ENCODE data around the gene CD8B.

Gene CD8B

GRCh38 chr2:86794861-86795260 lies 66.8 kb downstream of the CD8B start:
- no peak for DNase-seq (ENCODE audit: low spot score)

DNA sequence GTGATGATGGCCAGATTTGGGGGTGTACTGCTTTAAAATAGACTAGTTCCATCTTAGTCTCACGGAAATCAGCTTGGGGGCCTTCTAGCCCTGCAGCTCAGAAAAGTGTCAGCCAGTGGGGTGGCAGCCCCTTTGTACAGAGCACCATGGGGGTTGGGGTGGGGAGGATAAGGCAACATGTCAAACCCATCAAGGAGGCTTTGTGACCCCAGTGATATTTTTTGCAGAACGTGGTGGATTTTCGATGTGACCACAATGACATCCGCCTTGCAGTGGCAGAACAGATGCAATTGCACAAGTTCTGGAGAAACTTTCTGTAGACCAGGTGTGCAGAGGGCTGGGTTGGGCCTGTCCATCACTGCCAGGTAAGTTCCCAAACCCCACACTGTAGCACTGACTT lies 67.9 kb downstream of the CD8B start:
- no peak for DNase-seq (ENCODE audit: low spot score)

- no peak for DNase-seq (ENCODE audit: low spot score)
Measured at GRCh38 chr2:86791573-86791972, 70.1 kb downstream of the CD8B start.

- DNase-seq (ENCODE audit: low spot score): peak; percentile 66
Measured at GRCh38 chr2:86790676-86791572, 70.8 kb downstream of the CD8B start, which contains the start of gene CD8A. Gene CD8A (minus strand): TSS chr2:86790913. CDS start chr2:86790825, 88 bp downstream.

DNA sequence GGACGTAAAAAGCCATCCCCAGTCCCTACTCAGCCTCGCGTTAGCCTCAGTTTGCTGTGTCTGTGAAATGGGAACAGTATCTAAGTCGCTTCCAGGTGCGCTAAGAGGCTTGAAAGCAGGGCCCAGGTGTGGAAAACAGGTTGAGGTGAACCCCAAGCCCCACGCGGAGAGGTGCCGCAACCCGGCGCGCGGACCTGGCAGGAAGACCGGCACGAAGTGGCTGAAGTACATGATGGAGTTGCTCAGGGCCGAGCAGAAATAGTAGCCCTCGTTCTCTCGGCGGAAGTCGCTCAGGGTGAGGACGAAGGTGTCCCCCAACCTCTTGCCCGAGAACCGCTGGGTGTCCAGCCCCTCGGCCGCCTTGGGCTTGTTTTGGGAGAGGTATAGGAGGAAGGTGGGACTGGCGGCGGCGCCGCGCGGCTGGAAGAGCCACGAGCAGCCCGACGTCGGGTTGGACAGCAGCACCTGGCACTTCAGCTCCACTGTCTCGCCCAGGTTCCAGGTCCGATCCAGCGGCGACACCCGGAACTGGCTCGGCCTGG lies 71.5 kb downstream of the CD8B start:
- DNase-seq (ENCODE audit: low spot score): no peak

GRCh38 chr2:86789687-86790133 lies 72.0 kb downstream of the CD8B start:
- DNase-seq (ENCODE audit: low spot score): no peak

GRCh38 chr2:86788881-86789686 lies 72.6 kb downstream of the CD8B start:
- peak; percentile 45 for DNase-seq (ENCODE audit: low spot score)

- DNase-seq (ENCODE audit: low spot score): no peak
Measured at GRCh38 chr2:86788165-86788564, 73.5 kb downstream of the CD8B start.

DNA sequence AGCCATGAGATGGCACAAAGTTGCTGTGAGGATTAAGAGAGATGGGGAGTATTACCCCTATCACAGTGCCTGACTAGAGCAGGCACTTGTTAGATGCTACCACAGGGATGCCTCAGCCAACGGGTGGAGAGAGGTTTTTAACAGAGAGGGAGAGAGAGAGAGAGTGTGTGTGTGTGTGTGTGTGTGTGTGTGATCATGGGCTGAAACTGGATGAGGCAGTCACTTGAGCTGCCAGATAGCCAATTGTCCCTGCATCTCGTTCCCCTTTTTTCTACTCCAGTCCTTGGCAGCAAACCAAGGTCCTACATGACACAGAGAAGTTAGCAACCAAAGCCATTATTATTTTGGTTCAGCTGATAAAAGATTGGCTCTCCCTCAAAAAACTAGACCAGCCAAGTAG lies 74.0 kb downstream of the CD8B start:
- DNase-seq (ENCODE audit: low spot score): no peak

DNA sequence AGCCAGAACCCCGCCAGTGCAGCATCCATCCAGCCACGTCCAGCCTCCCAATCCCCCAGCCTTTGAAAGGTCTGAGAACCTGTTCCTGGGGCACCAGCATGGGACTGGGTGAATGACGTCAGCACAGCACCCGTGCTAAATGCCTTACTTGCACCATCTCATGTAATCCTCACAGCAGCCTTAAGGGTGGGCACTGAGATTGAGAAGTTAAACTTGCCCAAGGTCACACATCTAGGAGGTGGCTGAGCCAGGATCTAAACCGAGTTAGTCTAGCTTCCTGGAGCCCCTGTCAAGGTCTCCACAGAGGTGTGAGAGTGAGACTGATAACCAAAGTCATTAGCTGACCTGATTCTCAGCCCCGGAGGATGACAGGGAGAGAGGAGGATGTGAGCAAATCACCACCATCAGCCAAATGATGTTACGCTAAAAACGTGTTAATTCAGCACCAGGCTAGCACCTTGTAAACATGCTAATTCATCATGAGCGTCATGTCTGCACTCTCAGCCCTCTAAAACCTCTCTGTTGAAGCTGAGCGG lies 75.6 kb downstream of the CD8B start:
- no peak for DNase-seq (ENCODE audit: low spot score)

DNA sequence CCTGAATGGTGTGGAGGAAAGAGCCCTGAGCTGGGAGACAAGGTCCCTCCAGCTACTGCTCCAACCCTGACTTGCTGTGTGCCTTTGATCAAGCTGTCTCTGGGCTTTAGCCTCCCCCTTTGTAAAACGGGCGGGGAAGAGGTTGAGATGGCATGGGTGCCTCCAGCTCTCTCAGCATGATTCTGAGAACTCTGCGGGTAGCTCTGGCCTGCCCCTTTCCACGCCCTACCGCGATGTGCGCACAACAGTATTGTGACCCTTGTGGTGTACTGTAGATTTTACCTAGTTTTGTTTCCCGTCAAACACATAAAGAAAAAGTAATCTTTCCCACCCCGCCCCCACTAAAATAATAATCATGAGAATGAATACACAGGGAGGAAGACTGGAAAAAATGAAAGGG lies 76.2 kb downstream of the CD8B start:
- DNase-seq (ENCODE audit: low spot score): no peak

DNA sequence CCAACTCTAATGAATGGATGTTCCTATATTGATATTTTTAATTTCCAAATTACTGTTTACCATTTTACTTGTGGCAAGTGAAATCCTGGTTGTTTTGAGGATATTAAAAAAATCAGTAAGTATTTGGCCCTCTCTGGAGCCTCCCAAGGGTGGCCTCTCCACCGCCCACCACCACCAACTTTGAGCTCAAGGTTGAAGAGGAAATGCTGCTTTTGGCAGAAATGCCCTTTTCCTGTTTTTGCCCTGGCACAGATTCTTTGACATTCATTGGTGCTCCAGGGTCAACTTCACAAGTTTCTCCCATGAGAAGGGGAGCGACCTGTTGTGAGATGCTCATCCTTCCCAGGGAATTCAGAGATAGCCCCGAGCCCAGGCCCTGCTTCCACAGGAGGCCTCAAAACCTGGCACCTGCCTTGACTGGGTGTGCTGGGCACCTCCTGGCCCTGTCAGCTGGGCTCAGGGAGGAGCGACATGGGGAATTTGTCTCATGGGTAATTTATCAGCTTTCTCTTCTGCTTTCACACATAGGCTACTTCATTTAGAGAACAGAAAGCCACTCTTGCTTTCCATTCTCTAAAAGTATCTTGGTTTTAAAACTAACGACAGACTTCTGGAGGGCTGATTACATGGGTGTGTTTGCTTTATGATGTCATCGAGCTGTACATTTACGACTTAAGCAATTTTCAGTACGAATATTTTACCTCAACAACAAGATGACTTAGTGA lies 77.9 kb downstream of the CD8B start:
- DNase-seq (ENCODE audit: low spot score): no peak

DNA sequence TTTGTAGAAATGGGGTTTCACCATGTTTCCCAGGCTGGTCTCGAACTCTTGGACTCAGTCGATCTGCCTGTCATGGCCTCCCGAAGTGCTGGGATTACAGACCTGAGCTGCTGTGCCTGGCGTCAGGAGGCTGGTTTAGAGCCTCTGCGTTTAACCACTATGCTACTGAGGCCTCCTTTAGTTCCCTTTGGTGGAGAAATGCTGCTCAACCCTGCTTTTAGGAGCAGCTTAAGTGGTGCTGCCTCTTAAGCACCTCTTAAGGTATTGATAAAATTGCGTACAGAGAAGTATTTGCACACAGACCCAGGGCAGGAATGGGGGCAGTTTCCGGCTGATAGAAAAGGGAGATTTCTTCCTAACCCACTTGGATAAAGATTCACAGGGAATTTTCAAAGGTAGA lies 78.9 kb downstream of the CD8B start:
- no peak for DNase-seq (ENCODE audit: low spot score)

GRCh38 chr2:86781363-86781762 lies 80.3 kb downstream of the CD8B start:
- DNase-seq (ENCODE audit: low spot score): no peak

DNA sequence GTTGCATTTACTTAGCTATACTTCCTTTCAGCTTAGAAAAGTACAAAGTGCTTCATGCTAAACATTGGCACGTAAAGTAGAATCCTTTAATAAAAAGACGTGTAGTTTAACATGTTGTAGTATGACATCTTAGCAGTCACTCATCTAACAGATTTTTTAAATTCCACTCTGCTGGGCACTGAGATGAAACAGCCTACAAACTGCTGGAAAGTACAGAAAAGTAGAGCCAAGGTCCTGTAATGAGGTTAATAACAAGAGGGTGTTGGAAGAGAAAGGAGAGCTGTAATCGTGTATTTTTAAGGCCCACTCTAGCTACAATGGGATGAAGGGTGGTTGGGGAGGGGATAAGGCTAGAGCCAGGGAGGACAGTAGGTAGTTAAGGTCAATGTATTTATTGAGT lies 81.7 kb downstream of the CD8B start:
- no peak for DNase-seq (ENCODE audit: low spot score)

DNA sequence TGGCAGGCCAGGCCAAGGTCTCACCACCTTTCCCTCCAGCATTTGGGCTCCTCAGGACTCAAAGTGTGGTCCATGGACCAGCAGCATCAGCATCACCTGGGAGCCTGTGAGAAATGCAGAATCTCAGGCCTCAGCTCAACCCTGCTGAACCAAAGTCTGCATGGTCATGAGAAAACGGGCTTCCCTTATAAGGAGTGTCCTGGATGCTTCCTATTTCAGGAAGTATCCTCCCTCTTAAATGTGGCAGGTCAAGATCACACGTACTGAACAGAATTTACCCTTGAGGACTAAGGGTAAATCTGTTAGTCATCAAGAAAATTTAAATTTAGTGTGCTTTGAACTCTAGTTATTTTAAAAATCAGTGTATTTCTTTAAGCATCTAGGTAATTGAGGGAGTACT lies 82.7 kb downstream of the CD8B start:
- DNase-seq (ENCODE audit: low spot score): no peak

DNA sequence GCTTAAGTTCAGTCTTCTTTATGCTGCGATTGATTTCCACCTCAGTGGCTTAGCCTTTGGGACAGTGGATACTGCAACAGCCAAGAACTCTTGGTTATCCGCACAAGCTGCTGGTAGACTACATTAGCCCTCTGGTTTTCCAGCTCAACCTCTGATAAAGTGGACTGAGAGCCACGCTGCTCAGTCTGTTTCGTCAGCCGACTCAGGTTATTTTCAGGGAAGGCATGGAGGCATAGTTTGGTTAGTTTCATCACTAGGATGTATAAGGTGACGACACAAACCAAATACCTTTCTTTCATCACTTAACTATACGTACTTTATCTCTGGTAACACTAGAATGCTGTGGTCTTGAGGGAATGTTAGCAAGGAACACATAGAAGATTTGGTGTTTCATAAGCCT lies 85.2 kb downstream of the CD8B start:
- DNase-seq (ENCODE audit: low spot score): no peak

- DNase-seq (ENCODE audit: low spot score): no peak
Measured at GRCh38 chr2:86775338-86775737, 86.3 kb downstream of the CD8B start.

GRCh38 chr2:86774862-86775261 lies 86.8 kb downstream of the CD8B start:
- no peak for DNase-seq (ENCODE audit: low spot score)

DNA sequence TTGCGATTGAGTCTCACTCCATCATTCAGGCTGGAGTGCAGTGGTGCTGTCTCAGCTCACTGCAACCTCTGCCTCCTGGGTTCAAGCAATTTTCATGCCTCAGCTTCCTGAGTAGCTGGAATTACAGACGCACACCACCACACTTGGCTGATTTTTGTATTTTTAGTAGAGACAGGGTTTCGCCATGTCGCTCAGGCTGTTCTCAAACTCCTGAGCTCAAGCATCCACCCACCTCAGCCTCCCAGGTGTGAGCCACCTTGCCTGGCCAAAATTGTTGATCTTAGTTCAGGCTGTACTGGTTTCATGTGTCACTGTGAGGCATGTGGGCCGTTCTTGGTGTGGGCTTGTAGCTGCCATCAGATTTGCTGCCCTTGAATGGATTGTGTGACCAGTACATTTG lies 89.1 kb downstream of the CD8B start:
- DNase-seq (ENCODE audit: low spot score): no peak

DNA sequence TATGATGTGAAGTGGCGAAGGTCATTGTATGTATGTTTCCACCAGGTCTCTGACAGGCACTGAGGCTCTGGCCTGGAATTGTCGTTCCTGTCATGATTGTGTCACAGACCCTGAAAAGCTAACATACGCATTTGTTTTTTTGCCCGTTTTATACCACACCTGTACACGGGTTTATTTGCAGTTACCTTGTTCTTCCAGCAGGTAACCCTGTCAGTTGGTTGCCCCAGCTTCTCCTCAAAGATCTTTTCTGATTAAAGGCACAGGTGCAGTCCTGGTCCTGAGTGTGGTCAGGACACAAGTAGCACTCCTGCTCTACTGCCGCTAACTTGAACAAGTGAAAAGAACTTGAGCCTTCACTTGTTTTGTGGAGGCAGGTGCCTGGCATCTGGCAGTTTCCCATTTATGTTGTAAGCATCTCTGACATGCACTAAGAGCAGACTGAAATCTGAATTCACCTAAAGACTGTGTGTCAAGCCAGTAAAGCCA lies 90.8 kb downstream of the CD8B start:
- DNase-seq (ENCODE audit: low spot score): no peak

DNA sequence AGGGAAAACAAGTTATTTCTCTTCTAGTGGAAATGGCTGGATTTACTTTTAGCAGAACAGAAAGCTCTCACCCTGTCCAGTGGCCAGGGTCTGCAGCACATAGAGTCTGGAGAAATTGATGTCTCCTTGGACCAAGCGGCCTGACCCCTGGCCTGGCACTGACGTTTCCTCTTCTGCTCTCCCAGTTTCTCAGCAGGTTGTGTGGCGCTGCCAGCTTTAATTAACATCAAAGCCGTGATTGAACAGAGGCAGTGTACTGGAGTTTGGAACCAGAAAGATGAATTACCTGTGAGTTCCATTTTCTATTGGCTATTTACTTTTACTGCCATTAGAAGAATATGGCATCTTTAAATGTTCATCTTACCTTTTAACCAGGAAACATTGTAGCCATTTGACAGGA lies 91.8 kb downstream of the CD8B start:
- DNase-seq (ENCODE audit: low spot score): no peak

Measured in AG20443 (cell line).